Measurements from ENCODE around the gene SETBP1. TPM values are rescaled to one million over a fixed set of nuclear protein-coding genes. Genes with fewer than 3 reads are reported as not detected.

SETBP1 gene
- total RNA-seq, 1 experiment from 2014 or later = 4.0 TPM

DNA sequence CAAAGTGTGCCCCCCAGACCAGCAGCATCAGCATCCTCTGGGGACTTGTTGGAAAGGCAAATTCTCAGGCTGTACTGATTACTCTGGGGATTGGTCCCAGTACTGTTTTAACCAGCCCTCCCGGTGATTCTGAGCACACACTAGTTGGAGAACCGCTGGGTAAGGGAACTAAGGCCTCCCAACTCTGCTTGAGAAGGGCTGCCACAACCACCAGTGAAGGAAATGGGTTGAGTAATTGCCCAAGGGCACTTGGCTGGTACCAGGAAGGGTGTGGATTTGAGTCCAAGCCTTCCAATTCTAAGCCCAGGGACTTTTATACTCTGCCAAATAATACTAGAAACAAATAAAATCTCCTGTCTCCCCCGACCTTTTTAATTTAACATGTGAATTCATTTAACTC lies 219.9 kb downstream of the SETBP1 start:
- no peaks in the 10 kb centered on the region for H3K36me3 ChIP-seq (ENCODE audit: control insufficient read depth, insufficient read depth, low read length)
- Mint-ChIP-seq H3K27me3 (ENCODE audit: insufficient read depth, unreplicated experiment) (no peaks in the 10 kb centered on the region), H3K4me1 (ENCODE audit: low read depth, unreplicated experiment) (no peaks in the 10 kb centered on the region), H3K27ac (ENCODE audit: unreplicated experiment) (no peak overlapping the region), H3K4me3 (ENCODE audit: unreplicated experiment) (no peak overlapping the region), H3K36me3 (ENCODE audit: insufficient read depth, unreplicated experiment) (no peaks in the 10 kb centered on the region), H3K9me3 (ENCODE audit: unreplicated experiment) (no peaks in the 10 kb centered on the region)
- TF ChIP-seq, protein P1, sequence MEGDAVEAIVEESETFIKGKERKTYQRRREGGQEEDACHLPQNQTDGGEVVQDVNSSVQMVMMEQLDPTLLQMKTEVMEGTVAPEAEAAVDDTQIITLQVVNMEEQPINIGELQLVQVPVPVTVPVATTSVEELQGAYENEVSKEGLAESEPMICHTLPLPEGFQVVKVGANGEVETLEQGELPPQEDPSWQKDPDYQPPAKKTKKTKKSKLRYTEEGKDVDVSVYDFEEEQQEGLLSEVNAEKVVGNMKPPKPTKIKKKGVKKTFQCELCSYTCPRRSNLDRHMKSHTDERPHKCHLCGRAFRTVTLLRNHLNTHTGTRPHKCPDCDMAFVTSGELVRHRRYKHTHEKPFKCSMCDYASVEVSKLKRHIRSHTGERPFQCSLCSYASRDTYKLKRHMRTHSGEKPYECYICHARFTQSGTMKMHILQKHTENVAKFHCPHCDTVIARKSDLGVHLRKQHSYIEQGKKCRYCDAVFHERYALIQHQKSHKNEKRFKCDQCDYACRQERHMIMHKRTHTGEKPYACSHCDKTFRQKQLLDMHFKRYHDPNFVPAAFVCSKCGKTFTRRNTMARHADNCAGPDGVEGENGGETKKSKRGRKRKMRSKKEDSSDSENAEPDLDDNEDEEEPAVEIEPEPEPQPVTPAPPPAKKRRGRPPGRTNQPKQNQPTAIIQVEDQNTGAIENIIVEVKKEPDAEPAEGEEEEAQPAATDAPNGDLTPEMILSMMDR (IDR thresholded peaks at IDR 0.05; ENCODE audit: insufficient read depth in 1 of 2, low read depth in 1 of 2, low read length in 1 of 2, severe bottlenecking in 1 of 2, unreplicated experiment in 1 of 2) = no peak
- ChIA-PET POLR2A (no interaction called here), CTCF (interaction anchor here (1.0 to 1.4 kb wide), 2 partner anchors 222 to 312 kb away, joined by 3 to 5 read pairs; no protein-coding TSS in a partner anchor)
- no peaks in the 10 kb centered on the region for H3K4me1 ChIP-seq
- H3K9me3 ChIP-seq = no peaks in the 10 kb centered on the region
- no peak for DNase-seq
- intact Hi-C loops (cut with micrococcal nuclease; ENCODE audit: unreplicated experiment) = no loop called here
- H3K27me3 ChIP-seq (replicated peaks; ENCODE audit: control insufficient read depth, insufficient read depth, low read length) = no peaks in the 10 kb centered on the region
- BruUV-seq (replicated peaks) = no TSS peak
- H3K4me3 ChIP-seq (ENCODE audit: low read depth, low read length) = no peak overlapping the region

DNA sequence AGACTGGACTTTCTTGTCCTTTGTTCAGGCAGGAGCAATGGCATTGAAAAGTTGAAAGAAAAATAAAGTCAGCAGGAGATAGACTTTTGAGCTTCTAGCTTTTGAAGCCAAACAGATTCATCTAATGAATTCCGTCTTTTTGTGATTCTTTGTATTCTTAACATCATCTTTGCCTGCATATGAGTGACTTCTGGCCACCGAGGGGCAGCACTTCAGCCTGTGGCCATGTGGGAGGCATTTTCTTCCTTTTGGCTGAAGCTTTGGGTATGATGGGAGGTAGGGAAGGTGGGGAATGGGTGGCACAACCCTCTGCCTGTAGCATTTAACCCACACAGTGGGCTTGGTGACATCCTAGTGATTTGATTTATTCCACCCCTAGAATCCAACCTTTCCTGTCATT lies 220.6 kb downstream of the SETBP1 start:
- intact Hi-C loops (cut with micrococcal nuclease; ENCODE audit: unreplicated experiment) = no loop called here
- H3K27ac Mint-ChIP-seq (ENCODE audit: unreplicated experiment) = no peak overlapping the region
- H3K27me3 Mint-ChIP-seq (ENCODE audit: insufficient read depth, unreplicated experiment) = no peaks in the 10 kb centered on the region
- H3K4me3 Mint-ChIP-seq (ENCODE audit: unreplicated experiment) = no peak overlapping the region
- no TSS peak for BruUV-seq (replicated peaks)
- Histone ChIP-seq H3K9me3 (no peaks in the 10 kb centered on the region), H3K4me1 (no peaks in the 10 kb centered on the region), H3K36me3 (ENCODE audit: control insufficient read depth, insufficient read depth, low read length) (no peaks in the 10 kb centered on the region), H3K27me3 (replicated peaks; ENCODE audit: control insufficient read depth, insufficient read depth, low read length) (no peaks in the 10 kb centered on the region), H3K4me3 (ENCODE audit: low read depth, low read length) (no peak overlapping the region)
- H3K9me3 Mint-ChIP-seq (ENCODE audit: unreplicated experiment) = no peaks in the 10 kb centered on the region
- TF ChIP-seq, protein P1 (IDR thresholded peaks at IDR 0.05; ENCODE audit: insufficient read depth in 1 of 2, low read depth in 1 of 2, low read length in 1 of 2, severe bottlenecking in 1 of 2, unreplicated experiment in 1 of 2) = no peak
- DNase-seq = no peak
- POLR2A ChIA-PET = no interaction called here
- no peaks in the 10 kb centered on the region for H3K36me3 Mint-ChIP-seq (ENCODE audit: insufficient read depth, unreplicated experiment)
- H3K4me1 Mint-ChIP-seq (ENCODE audit: low read depth, unreplicated experiment) = no peaks in the 10 kb centered on the region
- CTCF ChIA-PET = interaction anchor here (1.0 to 1.4 kb wide), 2 partner anchors 223 to 311 kb away, joined by 3 to 5 read pairs; no protein-coding TSS in a partner anchor

DNA sequence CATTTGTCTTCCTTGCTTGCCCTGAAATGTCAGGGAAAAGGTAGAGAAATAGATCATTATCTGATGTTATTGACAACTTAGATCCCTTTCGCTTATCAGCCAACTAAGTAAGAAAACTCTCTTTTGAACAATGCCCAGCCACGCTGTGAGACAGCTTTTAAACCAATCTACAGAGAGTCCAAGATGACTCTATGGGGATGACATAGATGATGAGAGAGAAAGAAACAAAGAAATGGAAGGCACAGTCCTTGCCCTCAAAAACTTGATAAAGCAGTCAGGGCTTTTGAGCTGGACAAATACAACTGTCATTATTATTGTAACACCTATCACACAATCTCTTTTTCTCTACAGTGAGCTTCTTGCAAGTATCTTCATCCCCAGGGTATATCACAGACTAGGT lies 222.6 kb downstream of the SETBP1 start:
- H3K9me3 Mint-ChIP-seq (ENCODE audit: unreplicated experiment) = no peaks in the 10 kb centered on the region
- ChIA-PET CTCF (no interaction called here), POLR2A (no interaction called here)
- BruUV-seq (replicated peaks) = no TSS peak
- H3K27me3 Mint-ChIP-seq (ENCODE audit: insufficient read depth, unreplicated experiment) = no peaks in the 10 kb centered on the region
- no peaks in the 10 kb centered on the region for H3K4me1 Mint-ChIP-seq (ENCODE audit: low read depth, unreplicated experiment)
- Histone ChIP-seq H3K4me3 (ENCODE audit: low read depth, low read length) (no peak overlapping the region), H3K36me3 (ENCODE audit: control insufficient read depth, insufficient read depth, low read length) (no peaks in the 10 kb centered on the region), H3K9me3 (no peaks in the 10 kb centered on the region), H3K4me1 (no peaks in the 10 kb centered on the region), H3K27me3 (replicated peaks; ENCODE audit: control insufficient read depth, insufficient read depth, low read length) (no peaks in the 10 kb centered on the region)
- H3K4me3 Mint-ChIP-seq (ENCODE audit: unreplicated experiment) = no peak overlapping the region
- no peak overlapping the region for H3K27ac Mint-ChIP-seq (ENCODE audit: unreplicated experiment)
- no peak for DNase-seq
- TF ChIP-seq, protein P1 (IDR thresholded peaks at IDR 0.05; ENCODE audit: insufficient read depth in 1 of 2, low read depth in 1 of 2, low read length in 1 of 2, severe bottlenecking in 1 of 2, unreplicated experiment in 1 of 2) = no peak
- no peaks in the 10 kb centered on the region for H3K36me3 Mint-ChIP-seq (ENCODE audit: insufficient read depth, unreplicated experiment)
- intact Hi-C loops (cut with micrococcal nuclease; ENCODE audit: unreplicated experiment) = no loop called here
